Measurements from ENCODE around the gene BTBD9. TPM values are rescaled to one million over a fixed set of nuclear protein-coding genes. Genes with fewer than 3 reads are reported as not detected.

Gene BTBD9
- total RNA-seq, 1 donor from 2014 or later: 49.7 TPM

DNA sequence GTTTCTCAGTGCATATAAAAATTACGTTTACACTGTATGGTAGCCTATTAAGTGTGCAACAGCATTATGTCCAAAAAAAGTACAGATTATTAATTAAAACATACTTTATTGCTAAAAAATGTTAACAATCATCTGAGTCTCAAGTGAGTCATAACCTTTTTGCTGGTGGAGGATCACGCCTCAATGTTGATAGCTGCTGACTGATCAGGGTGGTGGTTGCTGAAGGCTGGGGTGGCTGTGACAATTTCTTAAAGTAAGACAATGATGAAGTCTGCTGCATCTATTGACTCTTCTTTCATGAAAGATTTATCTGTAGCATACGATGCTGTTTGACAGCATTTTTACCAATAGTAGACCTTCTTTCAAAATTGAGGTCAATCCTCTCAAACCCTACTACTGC, 155.1 kb downstream of the BTBD9 start:
- no peak for DNase-seq
- TF ChIP-seq, protein P1, sequence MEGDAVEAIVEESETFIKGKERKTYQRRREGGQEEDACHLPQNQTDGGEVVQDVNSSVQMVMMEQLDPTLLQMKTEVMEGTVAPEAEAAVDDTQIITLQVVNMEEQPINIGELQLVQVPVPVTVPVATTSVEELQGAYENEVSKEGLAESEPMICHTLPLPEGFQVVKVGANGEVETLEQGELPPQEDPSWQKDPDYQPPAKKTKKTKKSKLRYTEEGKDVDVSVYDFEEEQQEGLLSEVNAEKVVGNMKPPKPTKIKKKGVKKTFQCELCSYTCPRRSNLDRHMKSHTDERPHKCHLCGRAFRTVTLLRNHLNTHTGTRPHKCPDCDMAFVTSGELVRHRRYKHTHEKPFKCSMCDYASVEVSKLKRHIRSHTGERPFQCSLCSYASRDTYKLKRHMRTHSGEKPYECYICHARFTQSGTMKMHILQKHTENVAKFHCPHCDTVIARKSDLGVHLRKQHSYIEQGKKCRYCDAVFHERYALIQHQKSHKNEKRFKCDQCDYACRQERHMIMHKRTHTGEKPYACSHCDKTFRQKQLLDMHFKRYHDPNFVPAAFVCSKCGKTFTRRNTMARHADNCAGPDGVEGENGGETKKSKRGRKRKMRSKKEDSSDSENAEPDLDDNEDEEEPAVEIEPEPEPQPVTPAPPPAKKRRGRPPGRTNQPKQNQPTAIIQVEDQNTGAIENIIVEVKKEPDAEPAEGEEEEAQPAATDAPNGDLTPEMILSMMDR (IDR thresholded peaks at IDR 0.05): no peak
- ATAC-seq: no peak
- Histone ChIP-seq H3K27ac (no peak overlapping the region), H3K4me3 (no peak overlapping the region), H3K36me3 (no peaks in the 10 kb centered on the region), H3K4me1 (peaks cover 25% of the 10 kb centered on the region), H3K9me3 (no peaks in the 10 kb centered on the region), H3K27me3 (ENCODE audit: low read depth) (no peaks in the 10 kb centered on the region)
- intact Hi-C loops (cut with DNase I): no loop called here

GRCh38 chr6:38483526-38483925, 156.2 kb downstream of the BTBD9 start:
- peak; percentile 74 to 82 for ATAC-seq

GRCh38 chr6:38482466-38482865, 157.3 kb downstream of the BTBD9 start:
- H3K4me1 ChIP-seq: peaks cover 36% of the 10 kb centered on the region
- no peak for DNase-seq

More at GRCh38 chr6:38483526-38483925, 156.2 kb downstream of the BTBD9 start:
- H3K9me3 ChIP-seq: no peaks in the 10 kb centered on the region
- no peaks in the 10 kb centered on the region for H3K36me3 ChIP-seq
- DNase-seq: no peak
- no peaks in the 10 kb centered on the region for H3K27me3 ChIP-seq (ENCODE audit: low read depth)
- H3K4me3 ChIP-seq: no peak overlapping the region
- peaks cover 36% of the 10 kb centered on the region for H3K4me1 ChIP-seq
- TF ChIP-seq, protein P1 (IDR thresholded peaks at IDR 0.05): no peak
- H3K27ac ChIP-seq: no peak overlapping the region
- intact Hi-C loops (cut with DNase I): no loop called here

GRCh38 chr6:38481851-38482250, 157.9 kb downstream of the BTBD9 start:
- DNase-seq: no peak
- intact Hi-C loops (cut with DNase I): no loop called here
- TF ChIP-seq, protein P1 (IDR thresholded peaks at IDR 0.05): no peak

More at GRCh38 chr6:38482466-38482865, 157.3 kb downstream of the BTBD9 start:
- H3K36me3 ChIP-seq: no peaks in the 10 kb centered on the region
- TF ChIP-seq, protein P1 (IDR thresholded peaks at IDR 0.05): no peak
- no peak overlapping the region for H3K27ac ChIP-seq
- ATAC-seq: no peak
- no peaks in the 10 kb centered on the region for H3K27me3 ChIP-seq (ENCODE audit: low read depth)
- intact Hi-C loops (cut with DNase I): no loop called here
- no peak overlapping the region for H3K4me3 ChIP-seq
- no peaks in the 10 kb centered on the region for H3K9me3 ChIP-seq

GRCh38 chr6:38481211-38481836, 158.4 kb downstream of the BTBD9 start:
- H3K36me3 ChIP-seq: no peaks in the 10 kb centered on the region
- intact Hi-C loops (cut with DNase I): no loop called here
- H3K27me3 ChIP-seq (ENCODE audit: low read depth): no peaks in the 10 kb centered on the region
- H3K9me3 ChIP-seq: no peaks in the 10 kb centered on the region
- H3K4me1 ChIP-seq: peaks cover 36% of the 10 kb centered on the region
- no peak overlapping the region for H3K27ac ChIP-seq
- DNase-seq (no peak), ATAC-seq (no peak)
- TF ChIP-seq, protein P1 (IDR thresholded peaks at IDR 0.05): no peak
- H3K4me3 ChIP-seq: no peak overlapping the region

More at GRCh38 chr6:38481851-38482250, 157.9 kb downstream of the BTBD9 start:
- H3K4me1 ChIP-seq: peaks cover 36% of the 10 kb centered on the region
- H3K9me3 ChIP-seq: no peaks in the 10 kb centered on the region
- ATAC-seq: no peak
- no peak overlapping the region for H3K4me3 ChIP-seq
- no peak overlapping the region for H3K27ac ChIP-seq
- H3K27me3 ChIP-seq (ENCODE audit: low read depth): no peaks in the 10 kb centered on the region
- no peaks in the 10 kb centered on the region for H3K36me3 ChIP-seq
